HepG2 (cell line): Measurements from ENCODE around the gene SDC4. TPM values are rescaled to one million over a fixed set of nuclear protein-coding genes. Genes with fewer than 3 reads are reported as not detected.
A peak's percentile ranks its signal among the peaks of the same experiment; 100 is the strongest.

Experiments used
- ELF1 ChIP-seq: sonication (generic); formaldehyde crosslinking; IDR thresholded peaks from 2 replicates; pipeline ENCODE4 v1.4.0; 2020; ENCODE audit warnings: missing genetic modification reagents
- ETV6 ChIP-seq: sonication (generic); formaldehyde crosslinking; conservative IDR thresholded peaks from 2 replicates; pipeline ENCODE4 v1.4.0; 2020; ENCODE audit warnings: missing genetic modification reagents
- FOXA1 ChIP-seq, 2 experiments: fragments of 450-650 bp in 1 of 2; sonication (generic) in 1 of 2; formaldehyde crosslinking in 1 of 2; IDR thresholded peaks; 2 replicates each; pipeline versions ENCODE4 v1.4.0 to v1.6.1; 2016 to 2020; ENCODE audit warnings: missing genetic modification reagents in 1 of 2
- MIER3 ChIP-seq: IDR thresholded peaks from 2 replicates; pipeline ENCODE4 v1.6.1; 2016; ENCODE audit warnings: missing compliant biosample characterization, borderline replicate concordance
- MYNN ChIP-seq: sonication (generic); formaldehyde crosslinking; IDR thresholded peaks from 2 replicates; pipeline ENCODE4 v1.4.0; 2020; ENCODE audit warnings: mild to moderate bottlenecking, low read depth, missing genetic modification reagents
- NFE2 ChIP-seq: sonication (generic); formaldehyde crosslinking; IDR thresholded peaks from 2 replicates; pipeline ENCODE4 v1.4.0; 2020; ENCODE audit warnings: missing genetic modification reagents
- NFIC ChIP-seq: IDR thresholded peaks from 2 replicates; pipeline ENCODE4 v1.6.1; 2012; ENCODE audit warnings: mild to moderate bottlenecking, low read length, inconsistent platforms
- NFKBIZ ChIP-seq: IDR thresholded peaks from 2 replicates; pipeline ENCODE4 v1.6.1; 2018; ENCODE audit warnings: missing genetic modification reagents, missing compliant biosample characterization
- PHF21A ChIP-seq: sonication (generic); formaldehyde crosslinking; IDR thresholded peaks from 2 replicates; pipeline ENCODE4 v1.5.0; 2020; ENCODE audit warnings: mild to moderate bottlenecking, missing genetic modification reagents
- SALL1 ChIP-seq: sonication (generic); formaldehyde crosslinking; IDR thresholded peaks from 2 replicates; pipeline ENCODE4 v1.8.0; 2022; ENCODE audit warnings: mild to moderate bottlenecking, missing genetic modification reagents
- SOX13 ChIP-seq, 3 experiments: fragments of 450-650 bp in 1 of 3; sonication (generic) in 1 of 3; formaldehyde crosslinking in 1 of 3; IDR thresholded peaks in 2 of 3; conservative IDR thresholded peaks in 1 of 3; 2 replicates each; pipeline versions ENCODE4 v1.5.0 to v1.6.1; 2016 to 2020; ENCODE audit warnings: antibody characterized with exemption in 1 of 3, mild to moderate bottlenecking in 1 of 3, missing compliant biosample characterization in 1 of 3, missing genetic modification reagents in 1 of 3, moderate library complexity in 1 of 3
- SOX6 ChIP-seq, 2 experiments: fragments of 450-650 bp in 1 of 2; sonication (generic) in 1 of 2; formaldehyde crosslinking in 1 of 2; IDR thresholded peaks; 2 replicates each; pipeline versions ENCODE4 v1.4.0 to v1.6.1; 2017 to 2020; ENCODE audit warnings: antibody characterized with exemption in 1 of 2, mild to moderate bottlenecking in 1 of 2, missing genetic modification reagents in 1 of 2
- SYNCRIP ChIP-seq: fragments of 200-400 bp; formaldehyde crosslinking; IDR thresholded peaks from 2 replicates; pipeline ENCODE4 v1.6.1; 2018; ENCODE audit warnings: mild to moderate bottlenecking, low read depth, low read length; ENCODE audit not compliant: insufficient read depth
- U2AF1 ChIP-seq: fragments of 200-400 bp; formaldehyde crosslinking; optimal IDR thresholded peaks from 2 replicates; pipeline ENCODE3; 2017; ENCODE audit warnings: mild to moderate bottlenecking, low read depth, low read length
- ZNF24 ChIP-seq: fragments of 450-650 bp; IDR thresholded peaks from 2 replicates; pipeline ENCODE4 v1.6.1; 2017; ENCODE audit warnings: antibody characterized with exemption, mild to moderate bottlenecking
- ZNF589 ChIP-seq: sonication (generic); formaldehyde crosslinking; conservative IDR thresholded peaks from 2 replicates; pipeline ENCODE4 v1.8.0; 2022; ENCODE audit warnings: mild to moderate bottlenecking, moderate library complexity, missing genetic modification reagents
- ZNF781 ChIP-seq: sonication (generic); formaldehyde crosslinking; IDR thresholded peaks from 2 replicates; pipeline ENCODE4 v1.5.1; 2020; ENCODE audit warnings: borderline replicate concordance, mild to moderate bottlenecking, missing genetic modification reagents; ENCODE audit errors: not compliant biosample characterization
- polyA plus RNA-seq, 8 experiments: library from polyadenylated mRNA; depleted of rRNA in 3 of 8; stranded (reverse) in 7 of 8; unstranded in 1 of 8; fragments of >200 nt; fragmentation: Illumina TruSeq in 4 of 8; extraction: Trizol in 4 of 8; gene quantifications; 2 replicates each; pipeline versions ENCODE4 v1.2.1 to v1.2.3, GENCODE V29; 2011 to 2016; ENCODE audit warnings: low read depth in 4 of 8, missing spikeins in 1 of 8, mixed read lengths in 1 of 8; ENCODE audit not compliant: insufficient read depth in 1 of 8
- total RNA-seq, 5 experiments: library from RNA; depleted of rRNA; stranded (reverse); fragments of >200 nt; fragmentation: Illumina TruSeq; extraction: Trizol; gene quantifications; 2 replicates each; pipeline ENCODE4 v1.2.3, GENCODE V29; 2016; ENCODE audit warnings: low read depth in 1 of 5
- TF ChIP-seq, protein P1 (sequence below): sonication (generic); formaldehyde crosslinking; IDR thresholded peaks from 2 replicates; pipeline ENCODE4 v1.4.0; 2020; ENCODE audit warnings: missing genetic modification reagents
- TF ChIP-seq, protein P2 (sequence below): sonication (generic); formaldehyde crosslinking; IDR thresholded peaks from 2 replicates; pipeline ENCODE4 v1.4.0; 2020; ENCODE audit warnings: missing genetic modification reagents
- TF ChIP-seq, protein P3 (sequence below): IDR thresholded peaks from 2 replicates; pipeline ENCODE4 v1.6.1; 2018; ENCODE audit warnings: missing genetic modification reagents, mild to moderate bottlenecking, missing compliant biosample characterization
- TF ChIP-seq, protein P4 (sequence below): sonication (generic); formaldehyde crosslinking; IDR thresholded peaks from 2 replicates; pipeline ENCODE4 v1.8.1; 2023; ENCODE audit warnings: mild to moderate bottlenecking, inconsistent platforms, moderate library complexity, missing genetic modification reagents, borderline replicate concordance
- TF ChIP-seq, protein P5 (sequence below): sonication (generic); formaldehyde crosslinking; IDR thresholded peaks from 2 replicates; pipeline ENCODE4 v1.8.0; 2023; ENCODE audit warnings: mild to moderate bottlenecking, missing genetic modification reagents

Gene SDC4
- total and polyA plus RNA-seq, 2 of the 13 experiments (the other 11 are each of a cell fraction or from before 2014, with no cell fraction given): 49.0 to 65.1 TPM

DNA sequence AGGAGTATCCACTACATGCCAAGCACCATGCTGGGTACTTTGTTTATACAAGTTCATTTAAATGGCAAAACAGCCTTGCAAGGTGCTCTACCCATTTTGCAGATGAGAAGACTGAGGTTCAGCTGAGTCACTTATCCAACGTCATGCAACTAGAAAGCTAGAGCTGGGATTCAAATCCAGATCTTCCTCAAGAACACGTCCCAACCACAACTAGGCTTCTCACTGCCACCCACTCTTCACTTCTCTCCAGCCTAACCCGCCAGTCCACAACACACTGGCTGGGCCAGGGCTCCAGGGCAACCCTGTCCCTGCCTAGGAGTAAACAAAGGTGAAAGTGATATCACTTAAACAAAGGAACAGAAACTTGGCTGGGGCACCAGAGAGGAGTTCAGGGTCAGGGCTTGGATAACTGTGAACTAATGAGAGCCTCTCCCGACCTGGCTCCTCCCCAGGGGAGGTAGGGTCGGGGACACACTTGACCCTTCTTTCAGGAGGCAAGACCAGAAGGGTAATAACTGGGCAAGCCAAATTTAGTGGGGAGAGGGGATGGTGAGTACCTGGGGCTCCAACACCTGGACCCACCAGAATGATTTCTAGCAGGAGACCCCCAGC is 7.9 kb downstream of the SDC4 start (continued):
- peak; percentile 85 for TF ChIP-seq ZNF781 (CRISPR knock-in tag)
- TF ChIP-seq PHF21A (CRISPR knock-in tag): peak; percentile 87
- TF ChIP-seq NFIC: no peak
- TF ChIP-seq, protein P1, sequence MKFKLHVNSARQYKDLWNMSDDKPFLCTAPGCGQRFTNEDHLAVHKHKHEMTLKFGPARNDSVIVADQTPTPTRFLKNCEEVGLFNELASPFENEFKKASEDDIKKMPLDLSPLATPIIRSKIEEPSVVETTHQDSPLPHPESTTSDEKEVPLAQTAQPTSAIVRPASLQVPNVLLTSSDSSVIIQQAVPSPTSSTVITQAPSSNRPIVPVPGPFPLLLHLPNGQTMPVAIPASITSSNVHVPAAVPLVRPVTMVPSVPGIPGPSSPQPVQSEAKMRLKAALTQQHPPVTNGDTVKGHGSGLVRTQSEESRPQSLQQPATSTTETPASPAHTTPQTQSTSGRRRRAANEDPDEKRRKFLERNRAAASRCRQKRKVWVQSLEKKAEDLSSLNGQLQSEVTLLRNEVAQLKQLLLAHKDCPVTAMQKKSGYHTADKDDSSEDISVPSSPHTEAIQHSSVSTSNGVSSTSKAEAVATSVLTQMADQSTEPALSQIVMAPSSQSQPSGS (CRISPR knock-in tag): peak; percentile 53; the same call in 1 of the 2 replicates
- TF ChIP-seq ELF1 (CRISPR knock-in tag): peak; percentile 28; the same call in 1 of the 2 replicates
- peak; percentile 78 for TF ChIP-seq SALL1
- TF ChIP-seq NFE2: peak; percentile 87
- TF ChIP-seq ZNF589: no peak
- peak; percentile 83 for TF ChIP-seq ZNF24
- no peak for TF ChIP-seq SOX6 (IDR thresholded peaks at IDR 0.05)
- TF ChIP-seq SOX6 (CRISPR knock-in tag; IDR thresholded peaks at IDR 0.05): peak; percentile 93
- no peak for TF ChIP-seq U2AF1
- TF ChIP-seq FOXA1 (IDR thresholded peaks at IDR 0.05): no peak
- TF ChIP-seq FOXA1 (CRISPR knock-in tag; IDR thresholded peaks at IDR 0.05): peak; percentile 91
- peak; percentile 77 for TF ChIP-seq SOX13 (IDR thresholded peaks at IDR 0.05)
- TF ChIP-seq SOX13 (CRISPR knock-in tag; conservative IDR thresholded peaks at IDR 0.05 in 1 of 2, IDR thresholded peaks at IDR 0.05 in 1 of 2): peak in 1 of 2 experiments; percentile 98; a peak in 2 of 4 replicates
- TF ChIP-seq, protein P2, sequence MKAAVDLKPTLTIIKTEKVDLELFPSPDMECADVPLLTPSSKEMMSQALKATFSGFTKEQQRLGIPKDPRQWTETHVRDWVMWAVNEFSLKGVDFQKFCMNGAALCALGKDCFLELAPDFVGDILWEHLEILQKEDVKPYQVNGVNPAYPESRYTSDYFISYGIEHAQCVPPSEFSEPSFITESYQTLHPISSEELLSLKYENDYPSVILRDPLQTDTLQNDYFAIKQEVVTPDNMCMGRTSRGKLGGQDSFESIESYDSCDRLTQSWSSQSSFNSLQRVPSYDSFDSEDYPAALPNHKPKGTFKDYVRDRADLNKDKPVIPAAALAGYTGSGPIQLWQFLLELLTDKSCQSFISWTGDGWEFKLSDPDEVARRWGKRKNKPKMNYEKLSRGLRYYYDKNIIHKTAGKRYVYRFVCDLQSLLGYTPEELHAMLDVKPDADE (CRISPR knock-in tag): no peak
- peak; percentile 82; the same call in 1 of the 2 replicates for TF ChIP-seq MIER3 (CRISPR knock-in tag)
- TF ChIP-seq NFKBIZ: peak; percentile 87; the same call in 1 of the 2 replicates
- TF ChIP-seq ETV6 (CRISPR knock-in tag): no peak
- TF ChIP-seq, protein P3, sequence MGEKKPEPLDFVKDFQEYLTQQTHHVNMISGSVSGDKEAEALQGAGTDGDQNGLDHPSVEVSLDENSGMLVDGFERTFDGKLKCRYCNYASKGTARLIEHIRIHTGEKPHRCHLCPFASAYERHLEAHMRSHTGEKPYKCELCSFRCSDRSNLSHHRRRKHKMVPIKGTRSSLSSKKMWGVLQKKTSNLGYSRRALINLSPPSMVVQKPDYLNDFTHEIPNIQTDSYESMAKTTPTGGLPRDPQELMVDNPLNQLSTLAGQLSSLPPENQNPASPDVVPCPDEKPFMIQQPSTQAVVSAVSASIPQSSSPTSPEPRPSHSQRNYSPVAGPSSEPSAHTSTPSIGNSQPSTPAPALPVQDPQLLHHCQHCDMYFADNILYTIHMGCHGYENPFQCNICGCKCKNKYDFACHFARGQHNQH (CRISPR knock-in tag): peak; percentile 84; the same call in 1 of the 2 replicates
- TF ChIP-seq SYNCRIP: no peak
- TF ChIP-seq, protein P4, sequence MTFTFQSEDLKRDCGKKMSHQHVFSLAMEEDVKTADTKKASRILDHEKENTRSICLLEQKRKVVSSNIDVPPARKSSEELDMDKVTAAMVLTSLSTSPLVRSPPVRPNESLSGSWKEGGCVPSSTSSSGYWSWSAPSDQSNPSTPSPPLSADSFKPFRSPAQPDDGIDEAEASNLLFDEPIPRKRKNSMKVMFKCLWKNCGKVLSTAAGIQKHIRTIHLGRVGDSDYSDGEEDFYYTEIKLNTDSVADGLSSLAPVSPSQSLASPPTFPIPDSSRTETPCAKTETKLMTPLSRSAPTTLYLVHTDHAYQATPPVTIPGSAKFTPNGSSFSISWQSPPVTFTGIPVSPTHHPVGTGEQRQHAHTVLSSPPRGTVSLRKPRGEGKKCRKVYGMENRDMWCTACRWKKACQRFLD (CRISPR knock-in tag): no peak
- no peak for TF ChIP-seq MYNN (CRISPR knock-in tag)
- TF ChIP-seq, protein P5, sequence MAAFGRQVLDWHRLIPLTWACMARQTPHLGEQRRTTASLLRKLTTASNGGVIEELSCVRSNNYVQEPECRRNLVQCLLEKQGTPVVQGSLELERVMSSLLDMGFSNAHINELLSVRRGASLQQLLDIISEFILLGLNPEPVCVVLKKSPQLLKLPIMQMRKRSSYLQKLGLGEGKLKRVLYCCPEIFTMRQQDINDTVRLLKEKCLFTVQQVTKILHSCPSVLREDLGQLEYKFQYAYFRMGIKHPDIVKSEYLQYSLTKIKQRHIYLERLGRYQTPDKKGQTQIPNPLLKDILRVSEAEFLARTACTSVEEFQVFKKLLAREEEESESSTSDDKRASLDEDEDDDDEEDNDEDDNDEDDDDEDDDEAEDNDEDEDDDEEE: no peak
